Panc1 (cell line): Measurements from ENCODE around the gene ALX4. TPM values are rescaled to one million over a fixed set of nuclear protein-coding genes. Genes with fewer than 3 reads are reported as not detected.

Experiments
- ATAC-seq: fragments of 200-7000 bp; cut with Tn5 transposase; 2 replicates; pipeline ENCODE4 v1.9.1; 2020; ENCODE audit warnings: mild to moderate bottlenecking, moderate library complexity
- BruUV-seq: library from RNA; stranded (reverse); fragments of 400-500 nt; replicated peaks from 2 replicates; lab custom pipeline; 2021; lab: Mats Ljungman, UMichigan
- CTCF ChIA-PET: fragments of 300-600 bp; sonication (Branson Sonifier 250); formaldehyde crosslinking; loops from one replicate; lab custom pipeline; 2022; ENCODE audit warnings: antibody characterized with exemption; lab: Charles Lee
- POLR2A ChIA-PET: fragments of 300-600 bp; sonication (Branson Sonifier 250); formaldehyde crosslinking; loops from one replicate; lab custom pipeline; 2022; ENCODE audit warnings: antibody characterized with exemption; lab: Charles Lee
- DNase-seq: peaks from one replicate; pipeline ENCODE4 v3.0.0-alpha.2; 2010; ENCODE audit warnings: low read depth, low spot score
- H3K27ac ChIP-seq: 2 replicates; pipeline ENCODE4 v1.5.1; 2011; ENCODE audit warnings: mild to moderate bottlenecking, low read length, inconsistent platforms
- H3K27me3 ChIP-seq: fragments of 200-500 bp; sonication (Bioruptor generic); 2 replicates; pipeline ENCODE4 v1.6.0; 2014; ENCODE audit warnings: low read length, inconsistent platforms; ENCODE audit not compliant: control insufficient read depth, insufficient read depth
- H3K36me3 ChIP-seq: fragments of 200-500 bp; sonication (Bioruptor generic); 2 replicates; pipeline ENCODE4 v1.5.1; 2014; ENCODE audit warnings: inconsistent platforms, mild to moderate bottlenecking, low read length, moderate library complexity; ENCODE audit not compliant: control insufficient read depth, insufficient read depth
- H3K4me1 ChIP-seq: 2 replicates; pipeline ENCODE4 v1.5.1; 2011; ENCODE audit warnings: inconsistent platforms, mild to moderate bottlenecking, low read length, moderate library complexity; ENCODE audit not compliant: control insufficient read depth, insufficient read depth
- H3K4me3 ChIP-seq, 2 experiments: 2 replicates each; pipeline ENCODE4 v1.5.1; 2011 to 2012; ENCODE audit warnings: low read depth in 2 of 2, low read length in 2 of 2, mild to moderate bottlenecking in 2 of 2, inconsistent platforms in 1 of 2, moderate library complexity in 1 of 2
- H3K9me3 ChIP-seq: fragments of 200-500 bp; sonication (Bioruptor generic); 2 replicates; pipeline ENCODE4 v1.5.1; 2014; ENCODE audit warnings: low read depth, mild to moderate bottlenecking, inconsistent platforms, low read length, moderate library complexity; ENCODE audit not compliant: control insufficient read depth, insufficient read depth
- POLR2AphosphoS5 ChIP-seq: IDR thresholded peaks from 2 replicates; pipeline ENCODE4 v1.6.1; 2012; ENCODE audit warnings: mild to moderate bottlenecking, low read depth, low read length, moderate library complexity
- REST ChIP-seq, 2 experiments: IDR thresholded peaks; 2 replicates each; pipeline ENCODE4 v1.6.1; 2011 to 2012; ENCODE audit warnings: low read depth in 2 of 2, control low read depth in 1 of 2, low read length in 1 of 2, mild to moderate bottlenecking in 1 of 2, moderate library complexity in 1 of 2; ENCODE audit not compliant: insufficient read depth in 1 of 2
- SIN3A ChIP-seq: IDR thresholded peaks from 2 replicates; pipeline ENCODE4 v1.6.1; 2012; ENCODE audit warnings: low read depth, mild to moderate bottlenecking, low read length, moderate library complexity, borderline replicate concordance; ENCODE audit not compliant: insufficient read depth
- TCF7L2 ChIP-seq: IDR thresholded peaks from 2 replicates; pipeline ENCODE4 v1.6.1; 2011; ENCODE audit warnings: mild to moderate bottlenecking, low read depth, low read length, inconsistent platforms
- in situ Hi-C: cut with HindIII; loops from 2 replicates; pipeline ENCODE4 v1.10.0; 2016; ENCODE audit warnings: low sequenced_read_pairs, low pct_unique_long_range_greater_than_20kb
- intact Hi-C: fragments of 100-400 bp; cut with micrococcal nuclease; formaldehyde crosslinking; loops from one replicate; pipeline ENCODE4 v1.10.0; 2022; ENCODE audit not compliant: unreplicated experiment
- total RNA-seq: library from RNA; stranded (reverse); gene quantifications from one replicate; pipeline ENCODE4 v1.2.1, GENCODE V29; 2021; ENCODE audit not compliant: unreplicated experiment
- TF ChIP-seq, protein P1 (sequence below): fragments of 450-650 bp; IDR thresholded peaks from 2 replicates; pipeline ENCODE4 v1.5.1; 2017; ENCODE audit warnings: mild to moderate bottlenecking

Gene ALX4
- total RNA-seq, 1 experiment from 2014 or later = 1.0 TPM

DNA sequence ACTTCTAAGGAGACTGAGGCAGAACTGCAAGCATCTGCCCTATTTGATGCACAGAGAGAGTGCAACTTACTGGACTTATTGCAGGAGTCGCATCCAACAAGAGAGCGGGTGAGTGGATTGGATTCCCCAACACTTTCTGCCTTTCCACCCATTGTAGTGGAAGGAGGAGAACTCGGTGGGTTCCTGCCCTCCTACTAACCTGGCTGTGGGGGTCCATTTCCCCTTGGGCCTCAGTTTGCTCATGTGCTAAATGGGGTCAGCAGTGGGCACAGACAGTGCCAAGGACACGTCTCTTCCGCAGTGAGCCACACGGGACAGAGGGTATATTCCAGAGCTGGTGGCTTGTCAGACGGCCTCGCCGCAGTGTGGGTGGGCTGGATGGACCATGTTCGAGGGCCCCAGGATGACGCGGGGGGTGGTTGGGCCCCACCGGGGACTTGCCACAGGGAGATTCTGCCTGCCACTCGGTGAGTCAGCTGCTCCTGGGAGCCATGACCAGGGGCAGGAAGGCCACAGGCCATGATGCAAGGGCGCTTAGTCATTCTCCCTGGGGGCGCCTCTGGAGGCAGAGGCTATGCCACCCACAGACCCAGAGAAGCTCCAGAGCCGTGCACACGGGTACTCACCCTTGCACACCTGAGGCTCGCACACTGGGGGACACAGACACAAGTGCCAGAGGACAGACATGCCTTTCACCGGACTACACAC is 8.2 kb downstream of the ALX4 start:
- H3K27me3 ChIP-seq = peaks cover 3% of the 10 kb centered on the region; the same call in 1 of the 2 replicates
- H3K9me3 ChIP-seq = no peaks in the 10 kb centered on the region
- BruUV-seq = no TSS peak
- TF ChIP-seq, protein P1, sequence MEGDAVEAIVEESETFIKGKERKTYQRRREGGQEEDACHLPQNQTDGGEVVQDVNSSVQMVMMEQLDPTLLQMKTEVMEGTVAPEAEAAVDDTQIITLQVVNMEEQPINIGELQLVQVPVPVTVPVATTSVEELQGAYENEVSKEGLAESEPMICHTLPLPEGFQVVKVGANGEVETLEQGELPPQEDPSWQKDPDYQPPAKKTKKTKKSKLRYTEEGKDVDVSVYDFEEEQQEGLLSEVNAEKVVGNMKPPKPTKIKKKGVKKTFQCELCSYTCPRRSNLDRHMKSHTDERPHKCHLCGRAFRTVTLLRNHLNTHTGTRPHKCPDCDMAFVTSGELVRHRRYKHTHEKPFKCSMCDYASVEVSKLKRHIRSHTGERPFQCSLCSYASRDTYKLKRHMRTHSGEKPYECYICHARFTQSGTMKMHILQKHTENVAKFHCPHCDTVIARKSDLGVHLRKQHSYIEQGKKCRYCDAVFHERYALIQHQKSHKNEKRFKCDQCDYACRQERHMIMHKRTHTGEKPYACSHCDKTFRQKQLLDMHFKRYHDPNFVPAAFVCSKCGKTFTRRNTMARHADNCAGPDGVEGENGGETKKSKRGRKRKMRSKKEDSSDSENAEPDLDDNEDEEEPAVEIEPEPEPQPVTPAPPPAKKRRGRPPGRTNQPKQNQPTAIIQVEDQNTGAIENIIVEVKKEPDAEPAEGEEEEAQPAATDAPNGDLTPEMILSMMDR = no peak
- TF ChIP-seq POLR2AphosphoS5 (no peak), TCF7L2 (no peak), REST (IDR thresholded peaks at IDR 0.05; ENCODE audit: insufficient read depth in 1 of 2, low read depth in 2 of 2, low read length in 1 of 2) (no peak), SIN3A (no peak)
- H3K27ac ChIP-seq = no peak overlapping the region
- H3K4me1 ChIP-seq = peaks cover 12% of the 10 kb centered on the region
- ChIA-PET POLR2A (no interaction called here), CTCF (no interaction called here)
- intact Hi-C loops = no loop called here
- H3K36me3 ChIP-seq = no peaks in the 10 kb centered on the region
- ATAC-seq (peak; percentile 63), DNase-seq (no peak)
- in situ Hi-C loops = no loop called here
- no peak overlapping the region for H3K4me3 ChIP-seq

DNA sequence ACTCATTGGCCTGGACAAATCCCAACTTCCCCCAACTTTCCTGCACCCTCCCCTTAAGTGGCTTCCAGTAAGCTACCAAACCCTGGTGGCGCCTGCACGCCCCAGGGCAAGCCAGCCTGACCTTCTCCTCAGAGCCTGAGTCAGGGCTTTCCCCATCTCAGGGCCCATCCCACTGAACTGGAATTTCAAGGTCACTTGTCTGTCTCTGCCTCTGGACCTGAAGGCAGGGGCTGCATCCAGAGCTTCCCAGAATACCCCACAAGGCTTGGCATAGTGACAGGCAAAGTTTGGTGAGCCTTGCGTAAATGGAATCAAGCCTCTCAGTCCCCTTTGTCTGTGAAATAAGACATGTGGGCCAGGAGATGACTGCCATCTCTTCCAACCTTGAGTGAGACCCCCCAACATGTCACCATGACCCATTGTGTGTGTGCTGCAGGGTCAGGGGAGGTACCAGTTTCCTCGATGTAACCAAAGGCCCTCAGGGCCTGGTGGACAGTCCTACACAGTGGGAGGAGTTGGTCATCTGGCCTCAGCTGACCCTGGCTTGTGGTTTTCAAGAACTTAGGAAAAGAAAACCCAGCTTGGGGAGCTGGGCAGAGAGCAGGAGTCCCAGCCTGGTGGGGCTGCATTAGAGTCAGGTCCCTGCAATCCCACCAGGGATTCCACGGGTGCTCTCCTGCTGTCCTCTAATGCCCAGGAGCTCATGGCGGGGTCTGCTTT is 8.9 kb downstream of the ALX4 start:
- Histone ChIP-seq H3K4me1 (peaks cover 12% of the 10 kb centered on the region), H3K9me3 (no peaks in the 10 kb centered on the region), H3K4me3 (no peak overlapping the region), H3K27me3 (peaks cover 3% of the 10 kb centered on the region; the same call in 1 of the 2 replicates), H3K27ac (no peak overlapping the region), H3K36me3 (no peaks in the 10 kb centered on the region)
- ChIA-PET CTCF (no interaction called here), POLR2A (no interaction called here)
- DNase-seq (no peak), ATAC-seq (no peak)
- TF ChIP-seq SIN3A (no peak), POLR2AphosphoS5 (no peak), TCF7L2 (no peak), REST (IDR thresholded peaks at IDR 0.05; ENCODE audit: insufficient read depth in 1 of 2, low read depth in 2 of 2, low read length in 1 of 2) (no peak)
- TF ChIP-seq, protein P1 = no peak
- no TSS peak for BruUV-seq
- intact Hi-C loops = no loop called here
- in situ Hi-C loops = no loop called here
